Activated CD4-positive, alpha-beta T cell treated with anti-CD3 and anti-CD28 coated beads, Interleukin-2, amount 50 U/mL, for 1 hour (primary cell): Measurements from ENCODE around the gene MEX3D.
"Not testable (repeated sequence)": the region's sequence is repeated elsewhere in the genome, so short reads cannot be mapped to it uniquely, and the experiment has no call there.

Experiments used
- DNase-seq: peaks from one replicate; pipeline ENCODE4 v3.0.0-alpha.2; 2020

Gene MEX3D

GRCh38 chr19:1570836-1571235, 2.7 kb upstream of the MEX3D start:
- DNase-seq, result no peak

DNA sequence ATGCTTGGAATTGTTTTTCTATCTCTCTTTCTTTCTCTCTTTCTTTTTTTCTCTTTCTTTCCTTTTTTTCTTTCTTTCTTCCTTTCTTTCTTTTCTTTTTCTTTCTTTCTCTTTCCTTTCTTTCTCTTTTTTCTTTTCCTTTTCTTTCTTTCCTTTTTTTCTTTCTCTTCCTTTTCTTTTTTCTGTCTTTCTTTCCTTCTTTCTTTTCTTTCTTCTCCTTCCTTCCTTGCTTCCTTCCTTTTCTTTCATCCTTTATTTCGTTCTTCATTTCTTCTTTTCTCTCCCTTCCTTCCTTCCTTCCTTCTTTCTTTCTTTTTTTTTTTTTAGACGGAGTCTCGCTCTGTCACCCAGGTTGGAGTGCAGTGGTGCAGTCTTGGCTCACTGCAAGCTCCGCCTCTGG, 1.9 kb upstream of the MEX3D start:
- DNase-seq, result no peak

GRCh38 chr19:1567848-1568227, 287 bp downstream of the MEX3D start:
- DNase-seq, result no peak

DNA sequence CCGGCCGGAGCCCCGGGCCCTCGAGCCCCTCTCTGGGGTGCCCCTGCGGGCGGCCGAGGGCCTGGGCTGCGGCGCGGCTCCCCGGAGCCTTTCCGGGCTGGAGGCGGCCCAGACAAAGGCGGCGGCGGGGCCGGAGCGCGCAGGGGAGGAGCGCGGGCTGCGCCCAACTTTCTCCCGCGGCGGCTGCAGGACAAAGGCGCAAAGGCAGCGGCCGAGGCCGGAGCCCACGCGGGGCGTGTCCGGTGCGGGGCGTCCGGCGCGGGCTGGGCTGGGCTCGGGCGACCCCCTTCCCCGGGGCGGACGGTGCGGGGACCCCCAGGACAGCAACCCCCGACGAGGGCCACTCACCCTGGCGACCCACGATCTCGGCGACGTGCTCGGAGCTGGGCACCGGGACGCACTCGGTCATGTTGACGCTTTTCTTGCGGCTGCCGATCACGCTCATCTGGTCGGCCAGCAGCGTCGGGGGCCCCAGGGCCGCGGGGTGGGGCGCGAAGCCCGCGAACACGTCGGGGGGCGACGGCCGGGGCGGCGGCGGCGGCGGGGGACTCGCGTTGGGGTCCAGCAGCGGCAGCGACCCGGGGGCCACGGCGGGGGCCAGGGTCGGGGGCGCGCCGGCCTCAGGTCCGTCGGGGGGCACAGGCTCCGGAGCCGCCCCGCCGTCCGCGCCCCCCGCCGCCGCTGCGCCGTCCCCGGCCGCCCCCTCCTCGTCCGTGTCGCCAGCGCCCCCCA, 843 bp downstream of the MEX3D start:
- no peak for DNase-seq

DNA sequence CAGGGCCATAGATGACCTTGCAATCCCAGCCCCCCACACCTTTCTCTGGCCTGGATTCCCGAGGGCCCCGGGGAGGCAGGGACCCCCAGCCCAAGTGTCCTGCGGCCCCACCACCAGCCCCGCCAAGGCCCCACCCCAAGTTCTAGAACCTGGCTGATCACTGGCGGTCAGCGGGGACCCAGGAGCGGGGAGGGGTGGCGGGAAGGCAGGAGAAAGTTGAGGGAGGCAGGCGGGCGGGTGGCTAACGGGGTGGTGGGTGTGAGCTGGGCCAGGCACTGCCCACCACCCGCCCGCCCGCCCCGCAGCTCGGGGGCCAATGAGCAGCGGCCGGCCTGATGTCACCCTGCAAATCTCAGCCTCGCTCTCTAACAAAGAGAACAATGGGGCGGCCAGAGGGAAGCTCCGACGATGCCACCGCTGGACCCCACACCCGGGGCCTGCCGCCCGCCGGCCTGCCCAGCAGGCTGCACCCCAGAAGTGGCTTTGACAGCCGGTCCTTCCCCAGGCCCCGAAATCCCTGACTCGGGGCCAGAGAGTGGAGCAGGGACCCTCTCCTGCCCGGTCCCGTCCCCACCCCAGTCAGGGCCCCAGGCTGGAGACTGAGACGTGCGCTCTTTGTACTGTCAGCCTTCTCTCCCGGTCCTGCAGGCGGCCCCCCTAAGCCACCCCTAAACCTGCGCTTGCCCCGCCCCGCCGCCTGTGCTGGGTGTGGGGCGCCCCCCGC, 1.6 kb downstream of the MEX3D start:
- no peak for DNase-seq

- DNase-seq, result no peak
Observed at GRCh38 chr19:1563251-1563650, 4.9 kb downstream of the MEX3D start.

- DNase-seq, result no peak
Observed at GRCh38 chr19:1561236-1561842, 6.8 kb downstream of the MEX3D start.

- no peak for DNase-seq
Observed at GRCh38 chr19:1560286-1560882, 7.7 kb downstream of the MEX3D start.

DNA sequence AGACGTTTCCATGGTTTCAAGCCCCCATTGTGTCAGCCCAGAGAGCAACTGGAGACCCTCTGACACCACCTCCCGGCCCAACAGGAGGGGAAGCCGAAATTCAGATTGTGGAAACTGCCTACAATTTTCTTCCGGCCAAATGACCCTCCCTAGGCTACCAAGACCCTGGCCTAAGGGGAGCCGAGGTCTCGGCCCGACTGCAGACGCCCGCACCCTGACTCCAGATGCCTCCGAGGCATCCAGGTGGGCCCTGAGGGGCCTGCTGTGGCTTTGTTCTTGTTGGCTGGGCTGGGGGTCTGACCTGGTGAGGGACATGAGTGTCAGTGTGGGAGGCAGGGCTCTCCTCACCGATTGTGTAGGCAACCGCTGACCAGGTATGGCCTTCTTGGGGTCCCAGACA, 9.6 kb downstream of the MEX3D start:
- DNase-seq, result no peak

DNA sequence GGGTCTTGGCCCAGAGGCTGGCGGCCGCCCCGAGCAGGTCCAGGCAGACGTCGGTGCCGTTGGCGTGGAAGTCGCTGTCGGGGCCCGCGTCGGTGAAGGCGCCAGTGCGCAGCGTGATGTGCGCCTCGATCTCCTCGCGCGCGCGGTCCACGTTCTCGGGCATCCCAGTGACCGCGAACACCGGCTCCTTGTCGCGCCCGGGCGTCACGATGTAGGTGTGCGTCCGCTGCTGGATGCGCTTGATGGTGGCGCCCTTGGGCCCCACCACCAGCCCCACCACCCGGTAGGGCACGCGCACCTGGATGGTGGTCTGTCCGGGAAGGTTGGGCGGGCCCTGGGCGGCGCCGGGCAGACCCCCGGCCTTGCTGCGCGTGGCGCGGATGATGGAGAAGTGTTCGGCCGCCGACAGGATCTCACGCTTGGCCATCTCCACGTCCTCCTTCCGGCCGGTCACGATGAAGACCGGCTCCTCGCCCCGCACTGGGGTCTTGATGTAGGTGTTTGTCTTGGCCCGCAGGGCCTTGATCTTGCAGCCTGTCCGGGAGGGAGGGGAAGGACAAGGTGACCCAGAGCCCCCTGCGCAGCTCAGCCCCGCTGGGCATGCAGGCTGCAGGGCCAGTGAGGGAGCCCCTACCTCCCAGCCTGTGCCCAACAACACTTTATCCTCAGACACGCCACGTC, 11.6 kb downstream of the MEX3D start:
- no peak for DNase-seq

GRCh38 chr19:1555487-1556389, 12.4 kb downstream of the MEX3D start:
- no peak for DNase-seq

GRCh38 chr19:1554968-1555367, 13.2 kb downstream of the MEX3D start:
- no peak for DNase-seq

DNA sequence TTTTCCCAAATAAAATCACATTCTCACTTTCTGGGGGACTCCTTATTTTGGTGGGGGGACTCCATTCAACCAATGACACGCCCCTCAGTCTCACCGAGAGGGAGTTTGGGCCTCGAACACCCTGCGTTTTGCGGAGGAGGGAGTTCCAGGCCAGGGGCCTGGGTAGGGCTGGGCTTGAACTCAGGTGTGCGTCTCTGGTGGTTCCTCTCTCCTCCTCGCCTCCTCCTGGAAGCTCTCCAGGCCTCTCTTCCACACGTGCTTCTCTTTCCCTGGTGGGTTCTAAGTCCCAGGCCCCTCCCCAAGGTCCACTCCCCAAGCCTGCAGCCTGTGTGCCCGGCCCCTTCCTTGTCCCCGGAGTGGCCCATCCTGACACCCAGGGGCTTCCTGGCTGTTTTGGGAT, 14.7 kb downstream of the MEX3D start:
- DNase-seq, result no peak

DNA sequence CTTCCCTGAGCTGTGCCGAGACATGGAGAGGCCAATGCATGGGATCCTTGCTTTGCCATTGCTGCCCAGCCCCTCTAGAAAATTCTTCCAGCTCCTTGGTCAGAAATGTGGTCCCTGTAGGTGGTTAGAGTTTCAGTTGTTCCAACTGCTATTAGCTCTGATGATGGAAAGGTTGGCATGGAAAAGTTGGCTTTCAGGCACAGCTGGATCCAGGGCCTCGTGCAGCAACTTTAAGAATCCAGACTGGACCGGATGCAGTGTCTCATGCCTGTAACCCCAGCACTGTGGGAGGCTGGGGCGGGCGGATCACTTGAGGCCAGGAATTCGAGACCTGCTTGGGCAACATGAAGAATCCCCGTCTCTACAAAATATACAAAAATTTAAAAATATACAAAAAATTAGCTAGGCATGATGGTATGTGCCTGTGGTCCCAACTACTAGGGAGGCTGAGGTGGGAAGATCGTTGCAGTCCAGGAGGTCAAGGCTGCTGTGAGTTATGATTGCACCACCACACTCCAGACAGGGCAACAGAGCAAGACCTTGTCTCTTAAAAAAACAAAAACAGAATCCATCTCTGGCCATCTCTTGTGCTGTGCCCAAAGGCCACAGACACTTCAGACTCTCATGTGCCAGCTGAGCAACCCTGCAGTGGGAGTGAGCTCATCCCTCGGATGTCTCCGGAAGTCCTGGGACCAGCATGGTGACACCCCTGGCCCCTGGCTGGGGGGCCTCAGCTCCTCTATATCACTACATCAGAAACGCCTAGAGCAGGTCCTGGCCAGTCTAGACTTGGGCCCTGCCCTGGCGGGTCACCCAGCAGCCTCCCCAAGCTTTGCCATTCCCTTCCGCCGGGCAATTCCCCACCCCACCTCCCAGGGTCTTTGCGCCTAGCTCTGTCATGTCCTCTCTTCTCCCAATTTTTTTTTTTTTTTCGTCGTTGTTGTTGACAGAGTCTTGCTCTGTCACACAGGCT, 16.8 kb downstream of the MEX3D start:
- no peak for DNase-seq

DNA sequence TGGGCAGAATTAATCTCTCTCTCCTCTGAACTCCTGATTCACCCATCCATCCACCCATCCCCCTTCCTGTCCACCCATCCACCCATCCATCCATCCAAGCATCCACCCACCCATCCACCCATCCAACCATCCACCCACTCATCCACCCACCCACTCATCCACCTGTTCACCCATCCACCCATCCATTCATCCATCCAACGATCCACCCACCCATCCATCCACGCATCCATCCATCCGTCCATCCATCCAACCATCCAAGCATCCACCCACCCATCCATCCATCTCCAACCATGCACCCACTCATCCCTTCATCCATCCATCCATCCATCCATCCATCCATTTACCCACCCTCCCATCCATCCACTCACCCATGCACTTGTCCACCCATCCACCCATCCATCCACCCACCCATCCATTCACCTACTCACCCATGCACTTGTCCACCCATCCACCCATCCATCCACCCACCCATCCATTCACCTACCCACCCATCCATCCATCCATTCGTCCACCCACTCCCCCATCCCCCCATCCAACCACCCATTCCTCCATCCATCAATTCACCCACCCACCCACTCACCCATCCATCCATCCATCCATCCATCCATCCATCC, 18.7 kb downstream of the MEX3D start:
- DNase-seq, result no peak

- no peak for DNase-seq
Observed at GRCh38 chr19:1540365-1540925, 27.7 kb downstream of the MEX3D start.

DNA sequence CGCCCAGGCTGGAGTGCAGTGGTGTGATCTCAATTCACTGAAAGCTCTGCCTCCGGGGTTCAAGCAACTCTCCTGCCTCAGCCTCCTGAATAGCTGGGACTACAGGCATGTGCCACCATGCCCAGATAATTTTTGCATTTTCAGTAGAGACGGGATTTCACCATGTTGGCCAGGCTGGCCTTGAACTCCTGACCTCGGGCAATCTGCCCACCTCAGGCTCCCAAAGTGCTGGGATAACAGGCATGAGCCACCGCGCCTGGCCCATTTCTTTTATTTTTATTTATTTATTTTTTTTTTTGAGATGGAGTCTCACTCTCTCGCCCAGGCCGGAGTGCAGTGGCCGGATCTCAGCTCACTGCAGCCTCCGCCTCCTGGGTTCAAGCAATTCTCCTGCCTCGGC, 28.4 kb downstream of the MEX3D start:
- not testable (repeated sequence) for DNase-seq

DNA sequence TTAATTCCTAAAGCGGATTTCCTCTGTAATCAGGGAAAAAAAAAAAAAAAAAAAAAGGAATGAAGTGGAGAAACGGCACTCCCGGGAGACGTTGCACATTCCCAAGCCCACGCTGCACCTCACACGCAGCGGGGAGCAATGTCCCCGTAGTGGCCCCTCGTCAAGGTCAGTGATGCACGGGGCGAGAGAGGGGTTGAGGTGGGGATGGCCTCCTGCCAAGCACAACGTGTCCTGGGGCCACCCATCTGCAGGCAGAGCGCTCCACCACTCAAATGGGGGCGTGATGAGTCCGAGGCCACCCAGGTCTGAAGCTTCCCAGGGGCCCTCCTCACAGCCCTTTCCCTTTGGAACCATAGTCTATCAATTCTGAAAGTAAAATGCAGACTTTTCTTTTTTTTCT, 29.1 kb downstream of the MEX3D start:
- no peak for DNase-seq

GRCh38 chr19:1535699-1536098, 32.4 kb downstream of the MEX3D start:
- not testable (repeated sequence) for DNase-seq

GRCh38 chr19:1534972-1535371, 33.2 kb downstream of the MEX3D start:
- DNase-seq, result no peak
